Cardiac septum (tissue), 1 donor: ENCODE results near the gene PRR20C. TPM values are rescaled to one million over a fixed set of nuclear protein-coding genes. Genes with fewer than 3 reads are reported as not detected.
"Not testable (repeated sequence)": the region's sequence is repeated elsewhere in the genome, so short reads cannot be mapped to it uniquely, and the experiment has no call there.

Source experiments
- DNase-seq: peaks from one replicate; pipeline ENCODE4 v3.0.0-alpha.2; 2020; ENCODE audit warnings: low spot score
- intact Hi-C: fragments of 100-400 bp; cut with DNase I; formaldehyde crosslinking; loops from one replicate; pipeline ENCODE4 v1.14.0; 2022
- long read RNA-seq: library from polyadenylated mRNA; unstranded; transcript quantifications from one replicate; pipeline ENCODE4 v2.0.0, GENCODE V29; 2021
- total RNA-seq: library from RNA; stranded (reverse); fragmentation: NEBNext Ultra II Directional; extraction: Animal tissue kit (Norgen Biotek cat#: 25700); gene quantifications from one replicate; pipeline ENCODE4 v1.2.1, GENCODE V29; 2021
- donor health status: DM: no; HTN: no; CAD: no.

PRR20C gene
- total RNA-seq = not detected
- long read RNA-seq = 0 reads

DNA sequence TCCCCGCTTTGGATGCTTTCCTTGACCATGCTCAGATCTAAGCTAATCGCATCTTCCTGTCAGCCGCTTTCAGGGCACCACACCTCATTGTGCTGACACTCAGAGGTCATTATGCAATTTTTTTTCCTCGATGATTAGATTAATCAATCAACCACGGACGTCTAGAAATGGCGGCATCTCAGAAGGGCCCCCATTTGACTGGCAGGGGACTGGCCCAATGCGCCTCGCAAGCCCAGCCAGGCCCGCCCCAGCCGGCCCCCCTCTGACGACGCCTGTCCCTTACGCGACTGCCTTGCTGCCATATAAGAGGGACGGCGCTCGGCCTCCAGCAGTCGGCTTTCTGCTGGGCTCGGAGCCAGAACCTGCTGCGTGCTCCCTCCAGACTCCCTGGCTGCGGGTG, at the start of gene PRR20C:
Gene PRR20C (plus strand): TSS at position 301 of the 400 bp plus-strand sequence. CDS start 387 bp downstream, outside the sequence.
- DNase-seq, intact Hi-C loops: not testable (repeated sequence)

DNA sequence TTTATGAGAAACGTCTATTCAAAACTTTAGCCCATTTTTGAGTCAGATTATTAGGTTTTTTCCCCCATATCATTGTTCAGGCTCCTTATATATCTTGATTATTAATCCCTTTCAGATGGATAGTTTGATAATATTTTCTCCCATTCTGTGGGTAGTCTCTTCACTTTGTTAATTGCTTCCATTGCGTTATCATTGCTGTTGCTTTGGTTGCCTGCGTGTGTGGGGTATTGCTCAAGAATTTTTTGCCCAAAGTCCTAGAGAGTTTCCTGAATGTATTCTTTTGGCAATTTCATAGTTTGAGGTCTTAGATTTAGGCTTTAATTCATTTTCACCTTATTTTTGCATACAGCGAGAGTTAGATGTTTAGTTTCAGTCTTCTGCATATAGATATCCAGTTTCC, 38.9 kb upstream of the PRR20C start:
- intact Hi-C loops = no loop called here
- DNase-seq = no peak

DNA sequence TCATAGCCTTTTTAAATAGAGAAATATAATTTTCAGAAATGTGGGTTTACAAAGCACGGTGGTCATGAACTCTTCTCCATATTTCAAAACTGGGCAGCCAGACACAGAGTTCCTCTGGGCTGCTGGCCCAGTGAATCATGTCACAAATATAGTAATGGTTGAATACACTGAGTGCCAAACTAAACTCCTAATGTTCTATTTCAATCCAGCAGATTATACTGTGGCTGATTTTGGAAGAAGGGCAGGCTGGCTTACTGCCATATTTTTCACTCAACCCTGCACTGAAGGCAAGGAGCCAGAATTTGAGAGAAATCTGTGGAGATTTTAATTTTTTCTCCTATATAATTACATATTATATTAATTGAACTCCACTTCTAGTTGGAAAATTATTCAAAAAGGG, 30.2 kb upstream of the PRR20C start:
- peak; percentile 75 for DNase-seq
- intact Hi-C loops = no loop called here

DNA sequence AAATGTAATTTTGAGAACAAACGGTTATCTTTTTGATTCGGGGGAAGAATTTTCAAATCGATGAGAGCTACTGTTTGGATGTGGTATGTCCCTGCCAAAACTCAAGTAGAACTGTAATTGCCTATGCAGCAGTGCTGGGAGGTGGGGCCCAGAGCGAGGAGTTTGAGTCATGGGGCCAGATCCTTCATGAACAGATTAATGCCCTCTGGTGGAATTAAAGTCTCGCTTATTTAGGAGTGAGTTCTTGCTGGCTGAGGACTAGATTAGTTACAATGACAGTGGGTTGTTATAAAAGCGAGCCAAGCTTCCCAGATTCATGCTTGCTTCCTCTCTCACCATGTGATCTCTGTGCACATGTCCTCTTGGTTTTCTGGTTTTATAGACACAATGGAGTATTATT, 25.0 kb upstream of the PRR20C start:
- DNase-seq = no peak
- intact Hi-C loops = no loop called here

- intact Hi-C loops = no loop called here
- no peak for DNase-seq
Measured at GRCh38 chr13:57136093-57136492, 17.8 kb upstream of the PRR20C start.

DNA sequence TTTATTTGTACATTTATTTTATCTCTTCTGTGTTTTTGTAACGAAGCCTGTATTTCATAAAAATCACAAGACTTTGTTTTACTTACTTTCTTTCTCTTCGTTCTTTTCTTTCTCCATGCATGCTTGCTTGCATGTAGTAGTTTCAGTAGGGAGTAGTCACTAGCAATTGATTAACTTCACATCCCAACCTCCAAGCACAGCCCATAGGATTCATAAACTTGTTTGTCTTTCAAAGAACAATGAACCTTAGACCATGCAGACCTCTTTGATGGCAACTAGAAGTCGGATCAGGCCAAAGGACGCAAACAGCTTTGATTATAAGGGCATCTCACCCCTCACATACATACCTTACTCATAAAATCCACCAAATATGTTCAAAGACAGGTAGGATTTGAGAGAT, 16.3 kb upstream of the PRR20C start:
- DNase-seq = no peak

GRCh38 chr13:57138988-57139387, 14.9 kb upstream of the PRR20C start:
- DNase-seq = no peak
- intact Hi-C loops = no loop called here

More for the DNA sequence above, 16.3 kb upstream of the PRR20C start:
- intact Hi-C loops = no loop called here

DNA sequence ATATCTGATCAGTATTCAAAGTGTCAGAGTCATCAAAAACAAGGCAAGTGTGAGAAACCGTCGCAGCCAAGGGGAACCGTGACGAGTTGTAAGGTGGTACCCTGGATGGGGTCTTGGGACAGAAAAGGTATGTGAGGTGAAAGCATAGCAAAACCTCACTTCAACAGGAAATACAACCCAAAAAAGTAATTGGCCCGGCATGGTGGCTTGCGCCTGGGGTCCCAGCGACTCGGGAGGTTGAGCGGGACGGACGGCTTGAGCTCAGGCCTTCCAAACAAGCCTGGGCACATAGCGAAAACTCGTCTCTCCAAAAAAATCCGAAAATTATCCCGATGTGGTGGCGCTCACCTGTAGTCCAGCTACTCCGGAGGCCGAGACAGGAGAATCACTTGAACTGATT, 14.1 kb upstream of the PRR20C start:
- intact Hi-C loops, DNase-seq: not testable (repeated sequence)

DNA sequence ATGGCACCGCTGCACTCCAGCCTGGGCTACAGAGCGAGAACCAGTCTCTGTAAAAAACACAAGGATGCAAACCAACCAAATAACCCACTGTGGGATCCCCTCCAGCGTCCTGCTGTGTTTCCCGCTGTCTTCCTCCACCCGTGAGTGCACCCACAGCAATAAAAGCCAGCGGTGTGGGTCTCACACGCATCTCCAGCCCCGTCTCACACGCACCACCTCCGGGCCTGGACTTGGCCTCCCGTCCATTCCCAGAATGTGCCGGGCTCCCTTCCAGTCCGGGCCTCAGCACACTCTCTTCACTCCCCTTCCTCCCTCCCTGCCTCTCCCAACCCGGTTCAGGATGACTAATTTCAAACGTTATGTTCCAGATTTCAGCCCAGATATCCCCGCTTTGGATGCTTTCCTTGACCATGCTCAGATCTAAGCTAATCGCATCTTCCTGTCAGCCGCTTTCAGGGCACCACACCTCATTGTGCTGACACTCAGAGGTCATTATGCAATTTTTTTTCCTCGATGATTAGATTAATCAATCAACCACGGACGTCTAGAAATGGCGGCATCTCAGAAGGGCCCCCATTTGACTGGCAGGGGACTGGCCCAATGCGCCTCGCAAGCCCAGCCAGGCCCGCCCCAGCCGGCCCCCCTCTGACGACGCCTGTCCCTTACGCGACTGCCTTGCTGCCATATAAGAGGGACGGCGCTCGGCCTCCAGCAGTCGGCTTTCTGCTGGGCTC, 13.5 kb upstream of the PRR20C start, which contains the start of gene PRR20A:
Gene PRR20A (plus strand): TSS at position 684 of the 734 bp plus-strand sequence. CDS start 387 bp downstream, outside the sequence.
- DNase-seq, intact Hi-C loops: not testable (repeated sequence)

DNA sequence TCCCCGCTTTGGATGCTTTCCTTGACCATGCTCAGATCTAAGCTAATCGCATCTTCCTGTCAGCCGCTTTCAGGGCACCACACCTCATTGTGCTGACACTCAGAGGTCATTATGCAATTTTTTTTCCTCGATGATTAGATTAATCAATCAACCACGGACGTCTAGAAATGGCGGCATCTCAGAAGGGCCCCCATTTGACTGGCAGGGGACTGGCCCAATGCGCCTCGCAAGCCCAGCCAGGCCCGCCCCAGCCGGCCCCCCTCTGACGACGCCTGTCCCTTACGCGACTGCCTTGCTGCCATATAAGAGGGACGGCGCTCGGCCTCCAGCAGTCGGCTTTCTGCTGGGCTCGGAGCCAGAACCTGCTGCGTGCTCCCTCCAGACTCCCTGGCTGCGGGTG, 6.7 kb upstream of the PRR20C start, which contains the start of gene PRR20B:
Gene PRR20B (plus strand): TSS at position 301 of the 400 bp plus-strand sequence. CDS start 387 bp downstream, outside the sequence.
- intact Hi-C loops, DNase-seq: not testable (repeated sequence)

DNA sequence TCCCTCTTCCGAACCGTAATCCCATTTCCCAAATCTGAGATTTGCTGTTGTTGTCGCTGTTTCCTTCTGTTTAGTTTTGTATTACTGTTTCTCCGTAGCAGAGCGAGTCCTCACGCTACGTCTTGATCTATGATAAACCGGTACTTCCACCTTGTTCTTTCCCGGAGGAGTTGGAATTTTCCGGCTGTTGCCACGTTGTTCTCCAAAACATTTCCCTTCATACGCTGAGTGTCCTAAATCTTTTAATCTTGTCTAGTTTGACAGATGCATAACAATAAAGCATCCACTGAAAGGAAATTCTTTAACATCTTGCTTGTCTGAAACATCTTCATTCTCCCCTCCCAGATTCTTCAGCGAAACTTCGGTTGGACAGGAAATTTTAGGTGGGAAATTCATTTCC, 5.8 kb upstream of the PRR20C start:
- intact Hi-C loops, DNase-seq: not testable (repeated sequence)

- DNase-seq, intact Hi-C loops: not testable (repeated sequence)
Measured at GRCh38 chr13:57160332-57160731, 6.5 kb downstream of the PRR20C start, which contains the start of gene PRR20D. TSS of gene PRR20D (plus strand) at chr13:57160632. CDS start at chr13:57161019, 387 bp downstream.

- DNase-seq, intact Hi-C loops: not testable (repeated sequence)
Measured at GRCh38 chr13:57166897-57167296, 13.0 kb downstream of the PRR20C start, which contains the start of gene PRR20E. TSS of gene PRR20E (plus strand) at chr13:57167197. CDS start at chr13:57167584, 387 bp downstream.

GRCh38 chr13:57191667-57192066, 37.8 kb downstream of the PRR20C start:
- intact Hi-C loops = no loop called here
- DNase-seq = no peak

Other genes with a start within 250 kb of the PRR20C start
- not detected for gene PRR20A, start 13.1 kb upstream of the PRR20C start, total RNA-seq
- gene PRR20B, start 6.6 kb upstream of the PRR20C start, total RNA-seq = not detected
- not detected for gene PRR20D, start 6.6 kb downstream of the PRR20C start, total RNA-seq
- not detected for gene PRR20E, start 13.1 kb downstream of the PRR20C start, total RNA-seq